GM21526 (cell line): Measurements from ENCODE around the gene RPL36.
"Not testable (repeated sequence)": the region's sequence is repeated elsewhere in the genome, so short reads cannot be mapped to it uniquely, and the experiment has no call there.

Source experiments
- ATAC-seq: cut with Tn5 transposase; IDR thresholded peaks from one replicate; pipeline ENCODE4 v1.9.1; 2021; ENCODE audit warnings: moderate library complexity; ENCODE audit not compliant: unreplicated experiment, low FRiP score

Gene RPL36

GRCh38 chr19:5702053-5702410, 11.9 kb downstream of the RPL36 start:
- ATAC-seq = not testable (repeated sequence)

GRCh38 chr19:5703819-5704818, 14.0 kb downstream of the RPL36 start:
- no peak for ATAC-seq

GRCh38 chr19:5705552-5705951, 15.5 kb downstream of the RPL36 start:
- no peak for ATAC-seq

- ATAC-seq = no peak
These were observed 16.9 kb downstream of the RPL36 start for GRCh38 chr19:5706876-5707573.

- ATAC-seq = no peak
These were observed 17.8 kb downstream of the RPL36 start for GRCh38 chr19:5707576-5708575.

- ATAC-seq = no peak
These were observed 20.9 kb downstream of the RPL36 start for GRCh38 chr19:5711025-5711424.

GRCh38 chr19:5711713-5712161, 21.6 kb downstream of the RPL36 start:
- ATAC-seq = no peak

GRCh38 chr19:5713228-5713627, 23.1 kb downstream of the RPL36 start:
- no peak for ATAC-seq

GRCh38 chr19:5714816-5715215, 24.7 kb downstream of the RPL36 start:
- no peak for ATAC-seq

GRCh38 chr19:5717215-5717935, 27.3 kb downstream of the RPL36 start:
- ATAC-seq = no peak

GRCh38 chr19:5718037-5718578, 28.0 kb downstream of the RPL36 start:
- ATAC-seq = no peak

GRCh38 chr19:5718579-5719273, 28.6 kb downstream of the RPL36 start:
- no peak for ATAC-seq

- ATAC-seq = no peak
These were observed 29.3 kb downstream of the RPL36 start for GRCh38 chr19:5719274-5719960.

GRCh38 chr19:5719961-5720790, 30.1 kb downstream of the RPL36 start, which contains the start of the genes CATSPERD and LONP1:
Gene CATSPERD, plus strand, starts transcription at chr19:5720637. Its CDS starts 101 bp downstream, at chr19:5720738.
Gene LONP1, minus strand, starts transcription at chr19:5720146. Its CDS starts 14 bp downstream, at chr19:5720132.
- ATAC-seq = peak; percentile 74

GRCh38 chr19:5727453-5728050, 37.5 kb downstream of the RPL36 start:
- no peak for ATAC-seq

GRCh38 chr19:5733172-5733571, 43.1 kb downstream of the RPL36 start:
- not testable (repeated sequence) for ATAC-seq

- no peak for ATAC-seq
These were observed 48.3 kb downstream of the RPL36 start for GRCh38 chr19:5738423-5738822.
